Activated CD4-positive, CD25-positive, alpha-beta regulatory T cell treated with anti-CD3 and anti-CD28 coated beads, Interleukin-2, amount 50 U/mL, for 72 hours (primary cell): ENCODE data around the gene TUBA4A.

Source experiments
- DNase-seq: peaks from one replicate; pipeline ENCODE4 v3.0.0; 2021

The TUBA4A gene

DNA sequence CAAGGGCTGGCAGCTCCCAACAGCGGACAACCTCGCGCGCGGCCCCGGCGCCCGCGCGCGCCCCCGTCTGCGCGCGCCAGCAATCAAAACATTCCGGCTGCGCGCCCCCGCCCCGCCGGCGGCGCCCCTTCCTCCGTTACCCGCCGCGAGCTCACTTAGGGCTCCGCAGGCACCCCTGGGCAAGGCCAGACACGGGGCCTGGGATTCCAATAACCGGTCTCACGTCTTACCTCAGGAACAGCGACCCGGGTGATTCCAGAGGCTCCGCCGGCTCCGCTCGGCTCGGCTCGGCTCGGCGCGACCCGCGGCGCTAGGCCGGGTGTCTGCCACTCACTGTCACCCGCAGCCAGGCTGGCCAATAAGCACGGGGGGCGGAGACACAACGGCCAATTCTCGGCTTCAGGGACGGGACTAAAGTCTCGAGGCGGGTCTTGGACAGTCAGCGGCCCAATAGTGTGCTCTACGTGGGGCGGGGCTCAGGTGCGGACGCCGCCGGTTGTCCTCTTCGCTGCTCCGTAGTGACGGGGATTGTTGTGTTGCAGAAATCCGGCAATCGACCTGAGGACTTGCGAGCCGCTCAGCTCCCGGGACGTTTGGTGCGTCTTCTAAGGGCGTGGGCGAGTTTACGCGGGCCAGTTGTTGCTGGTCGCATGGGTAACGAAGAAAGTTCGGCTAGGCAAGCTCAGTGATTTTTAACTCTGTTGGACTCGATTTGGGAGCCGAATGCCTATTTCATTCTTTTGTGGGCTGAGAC, 24.2 kb downstream of the TUBA4A start, which contains the start of the genes ANKZF1 and ATG9A:
Gene ANKZF1 (plus strand): TSS at position 502 of the 754 bp plus-strand sequence. CDS start 452 bp downstream, outside the sequence.
Gene ATG9A (minus strand): TSS at position 332 of the 754 bp plus-strand sequence. CDS start 1,612 bp downstream, outside the sequence.
- DNase-seq, result peak; percentile 96

DNA sequence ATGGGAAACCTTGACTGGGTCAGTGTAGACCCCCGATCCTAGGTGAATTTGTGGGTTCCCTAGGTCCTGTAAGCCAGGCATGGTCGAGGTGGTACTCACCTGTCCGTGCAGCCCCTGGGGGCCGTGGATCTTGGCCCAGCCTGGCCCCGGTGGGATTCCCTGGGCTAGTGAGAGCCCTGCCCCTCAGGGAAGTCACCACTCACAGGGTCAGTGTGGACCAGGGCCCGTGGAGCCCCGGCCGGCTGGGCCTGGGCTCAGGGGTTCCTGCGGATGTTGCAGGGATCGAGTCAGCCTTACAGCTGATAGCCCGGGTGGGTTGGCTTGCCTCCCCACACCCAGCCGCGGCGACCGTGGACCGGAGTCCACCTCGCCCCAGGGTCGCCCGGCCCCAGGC, 24.8 kb downstream of the TUBA4A start:
- no peak for DNase-seq

GRCh38 chr2:219228041-219228910, 25.4 kb downstream of the TUBA4A start:
- no peak for DNase-seq

DNA sequence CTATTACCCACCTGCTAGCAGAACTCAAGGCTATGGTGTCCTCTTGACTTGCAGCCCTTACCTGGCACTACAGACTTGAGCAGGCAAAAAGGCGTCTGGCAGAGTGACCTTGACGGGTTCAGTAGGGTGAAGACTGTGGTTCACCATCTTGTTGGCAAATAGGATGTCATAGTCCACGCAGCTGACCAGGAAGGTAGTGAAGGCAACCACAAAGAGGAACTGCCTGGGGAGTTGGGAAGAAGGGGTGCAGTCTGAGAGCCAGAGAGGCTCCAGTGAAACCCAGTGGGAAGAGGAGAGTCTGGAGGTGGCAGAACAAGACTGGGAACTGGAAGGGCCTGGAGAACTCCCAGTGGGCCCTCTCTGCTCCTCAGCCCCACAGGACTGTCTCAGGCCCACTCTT, 28.4 kb downstream of the TUBA4A start:
- no peak for DNase-seq

- DNase-seq, result no peak
Measured at GRCh38 chr2:219223831-219224610, 29.7 kb downstream of the TUBA4A start.

DNA sequence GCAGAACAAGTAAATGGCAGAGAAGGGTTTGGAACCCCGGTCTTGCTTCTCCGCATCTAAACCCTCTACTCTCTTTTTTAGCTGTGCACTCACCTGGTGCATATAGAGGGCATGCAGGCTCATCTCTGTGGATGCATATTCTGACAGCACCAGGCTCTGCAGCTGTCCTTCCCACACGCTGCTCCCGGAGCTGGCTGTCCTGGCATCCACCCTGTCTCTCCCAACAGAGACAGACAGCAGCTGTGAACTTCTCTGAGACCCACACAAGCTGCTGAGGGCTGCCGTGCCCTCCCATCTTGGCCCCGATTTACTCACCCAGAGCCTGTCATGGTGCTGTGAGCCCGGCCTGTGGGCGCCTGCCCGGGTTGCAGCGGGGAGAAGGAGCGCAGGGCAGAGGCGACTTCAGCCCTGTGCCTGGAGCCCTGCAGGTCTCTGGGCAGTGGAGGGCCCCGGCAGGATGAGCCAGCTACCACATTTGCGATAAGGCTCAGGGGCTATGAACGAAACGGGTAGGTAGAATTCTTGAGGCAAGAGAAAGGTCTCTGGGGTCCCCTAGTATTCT, 31.7 kb downstream of the TUBA4A start:
- no peak for DNase-seq

GRCh38 chr2:219220652-219221402, 32.9 kb downstream of the TUBA4A start:
- no peak for DNase-seq

- no peak for DNase-seq
Measured at GRCh38 chr2:219219784-219220532, 33.8 kb downstream of the TUBA4A start.

DNA sequence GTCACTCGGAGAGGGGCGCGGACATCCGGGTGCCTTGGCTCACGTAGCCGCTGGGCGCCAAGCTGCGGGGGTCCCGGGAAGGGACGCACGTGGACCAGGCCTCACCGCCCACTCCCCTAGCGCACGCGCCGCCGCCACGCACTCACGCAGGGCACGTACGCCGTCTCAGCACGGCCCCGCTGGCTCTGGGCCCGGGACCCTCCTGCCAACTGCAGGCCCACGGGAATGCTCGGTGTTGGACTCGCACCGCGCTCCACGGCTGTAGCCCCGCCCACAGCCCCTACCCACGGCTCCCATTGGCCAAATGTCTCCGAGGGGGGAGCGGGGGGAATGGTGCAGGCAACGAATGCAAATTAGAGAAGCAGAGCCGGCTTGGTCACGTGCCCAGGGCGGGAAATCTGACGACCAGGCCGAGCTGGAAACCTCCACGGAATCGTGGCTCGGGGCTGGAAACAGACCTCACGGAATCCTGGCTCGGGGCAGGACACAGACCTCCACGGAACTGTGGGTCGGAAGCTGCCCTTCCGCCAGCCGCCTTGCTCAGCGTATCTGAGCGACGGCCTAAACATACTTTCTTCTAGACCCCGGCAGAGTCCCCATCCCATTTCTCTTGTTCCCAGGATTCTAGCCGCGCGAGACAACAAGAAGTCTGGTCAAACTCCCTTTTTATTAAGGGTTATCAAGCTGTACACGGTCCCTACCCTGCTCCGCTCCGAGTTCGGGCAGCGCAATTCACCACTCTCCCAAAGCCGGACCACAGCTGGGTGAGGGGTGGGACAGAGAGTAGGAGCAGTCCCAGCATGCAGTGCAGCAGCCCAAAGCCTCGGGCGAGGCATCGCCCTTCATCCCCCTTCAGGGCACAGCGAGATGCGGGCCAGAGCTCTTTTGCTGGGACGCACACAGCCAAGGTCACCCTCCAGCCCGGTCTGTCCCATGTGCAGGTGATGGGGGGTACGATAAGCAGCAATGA, 34.7 kb downstream of the TUBA4A start, which contains the start of gene ABCB6:
Gene ABCB6 (minus strand): TSS at position 227 of the 970 bp plus-strand sequence. CDS start 285 bp downstream, outside the sequence.
- peak; percentile 88 for DNase-seq

GRCh38 chr2:219218217-219218731, 35.4 kb downstream of the TUBA4A start:
- DNase-seq, result no peak

- DNase-seq, result no peak
Measured at GRCh38 chr2:219216535-219216915, 37.2 kb downstream of the TUBA4A start.

- no peak for DNase-seq
Measured at GRCh38 chr2:219215871-219216534, 37.7 kb downstream of the TUBA4A start.

DNA sequence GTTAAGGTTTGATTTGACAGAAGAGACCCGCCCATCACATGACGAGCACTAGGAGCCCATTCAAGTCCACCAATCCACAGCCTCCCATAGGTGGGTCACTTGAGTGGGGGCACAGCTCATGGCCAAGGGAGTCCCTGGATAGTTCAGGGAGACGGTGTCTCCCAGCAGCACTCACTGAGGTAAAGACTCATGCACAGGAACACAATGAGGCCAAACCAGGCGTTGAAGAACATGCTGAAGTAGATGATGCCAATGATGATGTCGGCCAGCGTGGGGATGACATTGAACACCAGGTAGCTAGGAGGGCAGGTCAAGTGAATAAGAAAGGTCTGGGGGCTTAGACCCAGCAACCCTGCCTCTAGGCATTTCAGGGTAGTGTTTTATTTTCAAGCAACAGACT, 38.9 kb downstream of the TUBA4A start:
- DNase-seq, result no peak

- no peak for DNase-seq
Measured at GRCh38 chr2:219214141-219214540, 39.6 kb downstream of the TUBA4A start.

GRCh38 chr2:219213486-219214071, 40.1 kb downstream of the TUBA4A start:
- DNase-seq, result no peak

- DNase-seq, result no peak
Measured at GRCh38 chr2:219213026-219213415, 40.7 kb downstream of the TUBA4A start.

DNA sequence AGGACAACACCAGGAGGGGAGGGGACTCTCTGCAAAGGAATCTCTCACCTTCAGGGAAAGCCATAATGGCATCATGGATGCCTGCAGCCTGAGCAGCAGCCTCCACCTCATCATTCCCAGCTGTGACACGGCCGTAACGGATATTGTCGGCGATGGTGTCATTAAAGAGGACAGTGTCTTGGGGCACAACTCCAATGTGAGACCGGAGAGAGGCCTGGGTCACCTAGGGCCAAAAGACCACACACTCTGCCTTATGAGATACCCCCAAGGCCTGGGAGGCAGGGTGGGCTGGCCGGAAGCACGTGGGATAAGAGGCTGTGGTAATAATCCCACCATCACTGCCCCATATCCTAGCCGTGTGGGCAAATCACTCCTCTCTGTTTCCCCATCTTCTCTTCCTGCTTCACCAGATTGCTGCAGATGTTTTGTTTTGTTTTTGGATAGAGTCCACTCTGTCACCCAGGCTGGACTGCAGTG, 42.8 kb downstream of the TUBA4A start:
- no peak for DNase-seq

GRCh38 chr2:219210196-219210885, 43.4 kb downstream of the TUBA4A start:
- DNase-seq, result no peak
